ENCODE data around the gene LSAMP.
"Not testable (repeated sequence)": the region's sequence is repeated elsewhere in the genome, so short reads cannot be mapped to it uniquely, and the experiment has no call there.

The LSAMP gene

GRCh38 chr3:116097226-116097625, 348.1 kb downstream of the LSAMP start:
- DNase-seq, result no peak

GRCh38 chr3:116096631-116097030, 348.7 kb downstream of the LSAMP start:
- no peak for DNase-seq

GRCh38 chr3:116093374-116093773, 351.9 kb downstream of the LSAMP start:
- no peak for DNase-seq

- peak in 1 of 2 experiments; percentile 21 for DNase-seq
Observed at GRCh38 chr3:116087426-116087825, 357.9 kb downstream of the LSAMP start.

- DNase-seq, result no peak
Observed at GRCh38 chr3:116084999-116085791, 360.1 kb downstream of the LSAMP start.

- DNase-seq, result peak in 1 of 2 experiments; percentile 5
Observed at GRCh38 chr3:116083683-116084082, 361.6 kb downstream of the LSAMP start.

- no peak for DNase-seq
Observed at GRCh38 chr3:116078561-116078960, 366.7 kb downstream of the LSAMP start.

- DNase-seq, result no peak
Observed at GRCh38 chr3:116077557-116077956, 367.7 kb downstream of the LSAMP start.

- no peak for DNase-seq
Observed at GRCh38 chr3:116077059-116077458, 368.2 kb downstream of the LSAMP start.

- DNase-seq, result not testable (repeated sequence)
Observed at GRCh38 chr3:116070516-116071278, 374.6 kb downstream of the LSAMP start.

- DNase-seq, result no peak
Observed at GRCh38 chr3:116070061-116070460, 375.2 kb downstream of the LSAMP start.

- no peak for DNase-seq
Observed at GRCh38 chr3:116069024-116069423, 376.3 kb downstream of the LSAMP start.

- peak; percentile 17 to 75 for DNase-seq
Observed at GRCh38 chr3:116067326-116067725, 378.0 kb downstream of the LSAMP start.

GRCh38 chr3:116065501-116065900, 379.8 kb downstream of the LSAMP start:
- no peak for DNase-seq

GRCh38 chr3:116064646-116065045, 380.6 kb downstream of the LSAMP start:
- no peak for DNase-seq

GRCh38 chr3:116059421-116060096, 385.7 kb downstream of the LSAMP start:
- no peak for DNase-seq

GRCh38 chr3:116058844-116059243, 386.4 kb downstream of the LSAMP start:
- no peak for DNase-seq

- no peak for DNase-seq
Observed at GRCh38 chr3:116057400-116058006, 387.8 kb downstream of the LSAMP start.

GRCh38 chr3:116056280-116056679, 389.0 kb downstream of the LSAMP start:
- no peak for DNase-seq

- DNase-seq, result no peak
Observed at GRCh38 chr3:116053017-116053416, 392.3 kb downstream of the LSAMP start.

GRCh38 chr3:116052602-116053001, 392.7 kb downstream of the LSAMP start:
- DNase-seq, result no peak

- peak in 1 of 2 experiments; percentile 32 for DNase-seq
Observed at GRCh38 chr3:116051586-116051985, 393.7 kb downstream of the LSAMP start.

- DNase-seq, result no peak
Observed at GRCh38 chr3:116051040-116051439, 394.2 kb downstream of the LSAMP start.

Measured in NCI-H524 (cell line).